IPS DF 6.9 (cell line): ENCODE results near the gene KBTBD4.

Source experiments
- DNase-seq: peaks from one replicate; pipeline ENCODE4 v3.0.0-alpha.2; 2013; ENCODE audit warnings: low read depth, low spot score
- H3K27ac ChIP-seq: one replicate; pipeline ENCODE4 v1.5.1; 2013; ENCODE audit warnings: low read length, control low read depth
- H3K27me3 ChIP-seq: 2 replicates; pipeline ENCODE4 v1.6.1; 2013; ENCODE audit warnings: mild to moderate bottlenecking, low read length; ENCODE audit not compliant: control insufficient read depth, insufficient read depth
- H3K36me3 ChIP-seq: 2 replicates; pipeline ENCODE4 v1.6.1; 2013; ENCODE audit warnings: low read length; ENCODE audit not compliant: control insufficient read depth, insufficient read depth
- H3K4me1 ChIP-seq: 2 replicates; pipeline ENCODE4 v1.6.1; 2013; ENCODE audit warnings: low read length; ENCODE audit not compliant: control insufficient read depth, insufficient read depth
- H3K4me3 ChIP-seq: 2 replicates; pipeline ENCODE4 v1.5.1; 2013; ENCODE audit warnings: mild to moderate bottlenecking, low read length
- H3K9me3 ChIP-seq: 2 replicates; pipeline ENCODE4 v1.6.1; 2013; ENCODE audit warnings: low read length, inconsistent platforms; ENCODE audit not compliant: control insufficient read depth, insufficient read depth
- WGBS: extraction: QIAGEN DNeasy Blood & Tissue Kit; methylation state at CpG from one replicate; pipeline ENCODE4 v1.1.7; 2013; ENCODE audit warnings: mixed read lengths, missing lambda C conversion rate; ENCODE audit not compliant: insufficient read length, insufficient coverage; 5-methylcytosine and 5-hydroxymethylcytosine counted together

KBTBD4 gene

GRCh38 chr11:47606731-47607130 is 28.0 kb upstream of the KBTBD4 start:
- Histone ChIP-seq H3K9me3 (no peaks in the 10 kb centered on the region), H3K27ac (no peak overlapping the region), H3K4me3 (no peak overlapping the region), H3K27me3 (no peaks in the 10 kb centered on the region), H3K36me3 (no peaks in the 10 kb centered on the region), H3K4me1 (no peaks in the 10 kb centered on the region)
- no peak for DNase-seq
- no CpG with 5 or more reads among the region's 5 CpGs for WGBS

- no peak for DNase-seq
- Histone ChIP-seq H3K9me3 (no peaks in the 10 kb centered on the region), H3K4me3 (no peak overlapping the region), H3K27ac (no peak overlapping the region), H3K27me3 (no peaks in the 10 kb centered on the region), H3K4me1 (no peaks in the 10 kb centered on the region), H3K36me3 (no peaks in the 10 kb centered on the region)
- no CpG with 5 or more reads among the region's 3 CpGs for WGBS
These were observed 27.2 kb upstream of the KBTBD4 start for GRCh38 chr11:47605921-47606320.

- no peak for DNase-seq
- no CpG with 5 or more reads among the region's 4 CpGs for WGBS
- Histone ChIP-seq H3K4me3 (no peak overlapping the region), H3K4me1 (no peaks in the 10 kb centered on the region), H3K36me3 (no peaks in the 10 kb centered on the region), H3K27me3 (no peaks in the 10 kb centered on the region), H3K9me3 (no peaks in the 10 kb centered on the region), H3K27ac (no peak overlapping the region)
These were observed 24.5 kb upstream of the KBTBD4 start for GRCh38 chr11:47603295-47603694.

GRCh38 chr11:47599902-47600301 is 21.1 kb upstream of the KBTBD4 start:
- no peak for DNase-seq
- no peak overlapping the region for H3K4me3 ChIP-seq
- H3K36me3 ChIP-seq = no peaks in the 10 kb centered on the region
- H3K9me3 ChIP-seq = no peaks in the 10 kb centered on the region
- no peak overlapping the region for H3K27ac ChIP-seq
- no CpG with 5 or more reads among the region's 4 CpGs for WGBS
- peaks cover 2% of the 10 kb centered on the region; the same call in 1 of the 2 replicates for H3K27me3 ChIP-seq
- H3K4me1 ChIP-seq = no peaks in the 10 kb centered on the region

GRCh38 chr11:47595967-47596366 is 17.2 kb upstream of the KBTBD4 start:
- Histone ChIP-seq H3K36me3 (no peaks in the 10 kb centered on the region), H3K27me3 (peaks cover 25% of the 10 kb centered on the region; the same call in 1 of the 2 replicates), H3K4me1 (no peaks in the 10 kb centered on the region), H3K4me3 (no peak overlapping the region), H3K9me3 (no peaks in the 10 kb centered on the region), H3K27ac (no peak overlapping the region)
- WGBS = no CpG with 5 or more reads among the region's 1 CpG
- DNase-seq = no peak

GRCh38 chr11:47595029-47595428 is 16.3 kb upstream of the KBTBD4 start:
- Histone ChIP-seq H3K36me3 (no peaks in the 10 kb centered on the region), H3K4me3 (no peak overlapping the region), H3K4me1 (peaks cover 3% of the 10 kb centered on the region; the same call in 1 of the 2 replicates), H3K27ac (no peak overlapping the region), H3K27me3 (peaks cover 25% of the 10 kb centered on the region; the same call in 1 of the 2 replicates), H3K9me3 (no peaks in the 10 kb centered on the region)
- no peak for DNase-seq
- WGBS = no CpG with 5 or more reads among the region's 7 CpGs

- no peak for DNase-seq
- H3K9me3 ChIP-seq = no peaks in the 10 kb centered on the region
- WGBS = 100% methylated on average over 1 of the region's 48 CpGs
These were observed 15.4 kb upstream of the KBTBD4 start, which contains the start of gene C1QTNF4 for GRCh38 chr11:47593934-47594855. Gene C1QTNF4 (minus strand): TSS chr11:47594411. CDS start chr11:47590810, 3,601 bp downstream.

GRCh38 chr11:47593492-47593933 is 14.7 kb upstream of the KBTBD4 start:
- H3K27me3 ChIP-seq = peaks cover 25% of the 10 kb centered on the region; the same call in 1 of the 2 replicates
- peaks cover 3% of the 10 kb centered on the region; the same call in 1 of the 2 replicates for H3K4me1 ChIP-seq
- no peak for DNase-seq
- no peak overlapping the region for H3K27ac ChIP-seq
- H3K4me3 ChIP-seq = peak overlapping the region; percentile 71; the same call in 1 of the 2 replicates
- no CpG with 5 or more reads among the region's 6 CpGs for WGBS
- H3K9me3 ChIP-seq = no peaks in the 10 kb centered on the region
- H3K36me3 ChIP-seq = no peaks in the 10 kb centered on the region

More at GRCh38 chr11:47593934-47594855, 15.4 kb upstream of the KBTBD4 start, which contains the start of gene C1QTNF4:
- no peaks in the 10 kb centered on the region for H3K36me3 ChIP-seq
- H3K27me3 ChIP-seq = peaks cover 25% of the 10 kb centered on the region; the same call in 1 of the 2 replicates
- H3K4me1 ChIP-seq = peaks cover 3% of the 10 kb centered on the region; the same call in 1 of the 2 replicates
- no peak within 1 kb of the TSS for H3K27ac ChIP-seq
- H3K4me3 ChIP-seq = peak within 1 kb of the TSS; percentile 71; the same call in 1 of the 2 replicates

GRCh38 chr11:47592970-47593369 is 14.2 kb upstream of the KBTBD4 start:
- no peaks in the 10 kb centered on the region for H3K36me3 ChIP-seq
- no peak for DNase-seq
- no CpG with 5 or more reads among the region's 2 CpGs for WGBS

GRCh38 chr11:47592251-47592650 is 13.5 kb upstream of the KBTBD4 start:
- H3K27ac ChIP-seq = no peak overlapping the region
- no peak for DNase-seq
- peaks cover 3% of the 10 kb centered on the region; the same call in 1 of the 2 replicates for H3K4me1 ChIP-seq
- no CpG with 5 or more reads among the region's 4 CpGs for WGBS
- H3K4me3 ChIP-seq = no peak overlapping the region
- H3K9me3 ChIP-seq = no peaks in the 10 kb centered on the region
- H3K36me3 ChIP-seq = no peaks in the 10 kb centered on the region
- peaks cover 25% of the 10 kb centered on the region; the same call in 1 of the 2 replicates for H3K27me3 ChIP-seq

More at GRCh38 chr11:47592970-47593369, 14.2 kb upstream of the KBTBD4 start:
- Histone ChIP-seq H3K9me3 (no peaks in the 10 kb centered on the region), H3K4me3 (no peak overlapping the region), H3K27ac (no peak overlapping the region), H3K27me3 (peaks cover 25% of the 10 kb centered on the region; the same call in 1 of the 2 replicates), H3K4me1 (peaks cover 3% of the 10 kb centered on the region; the same call in 1 of the 2 replicates)
